ENCODE results near the gene FUNDC2. TPM values are rescaled to one million over a fixed set of nuclear protein-coding genes. Genes with fewer than 3 reads are reported as not detected.

Gene FUNDC2
- total RNA-seq, 1 donor from 2014 or later = 62.0 TPM

Other genes starting within 250 kb of the FUNDC2 start
- gene MPP1, start 221.4 kb upstream of the FUNDC2 start, total RNA-seq = 5.8 and 7.2 TPM in 2 replicates
- not detected in 2 replicates for gene SMIM9, start 192.2 kb upstream of the FUNDC2 start, total RNA-seq
- gene F8A1, start 140.5 kb upstream of the FUNDC2 start, total RNA-seq = 26.1 and 30.9 TPM in 2 replicates
- gene F8, start 4.1 kb upstream of the FUNDC2 start, total RNA-seq = 1.1 and 2.0 TPM in 2 replicates
- 4.7 and 5.3 TPM in 2 replicates for gene CMC4, start 44.3 kb downstream of the FUNDC2 start, total RNA-seq
- 19.5 and 21.2 TPM in 2 replicates for gene MTCP1, start 44.3 kb downstream of the FUNDC2 start, total RNA-seq
- 20.1 and 21.1 TPM in 2 replicates for gene BRCC3, start 44.7 kb downstream of the FUNDC2 start, total RNA-seq
- 40.6 and 43.9 TPM in 2 replicates for gene VBP1, start 189.6 kb downstream of the FUNDC2 start, total RNA-seq
- gene RAB39B, start 237.6 kb downstream of the FUNDC2 start, total RNA-seq = 7.9 and 8.1 TPM in 2 replicates

All from activated B cell treated with CpG ODN at 0.5 μM for 24 hours (primary cell).